Measurements from ENCODE around the gene FGF14.

DNA sequence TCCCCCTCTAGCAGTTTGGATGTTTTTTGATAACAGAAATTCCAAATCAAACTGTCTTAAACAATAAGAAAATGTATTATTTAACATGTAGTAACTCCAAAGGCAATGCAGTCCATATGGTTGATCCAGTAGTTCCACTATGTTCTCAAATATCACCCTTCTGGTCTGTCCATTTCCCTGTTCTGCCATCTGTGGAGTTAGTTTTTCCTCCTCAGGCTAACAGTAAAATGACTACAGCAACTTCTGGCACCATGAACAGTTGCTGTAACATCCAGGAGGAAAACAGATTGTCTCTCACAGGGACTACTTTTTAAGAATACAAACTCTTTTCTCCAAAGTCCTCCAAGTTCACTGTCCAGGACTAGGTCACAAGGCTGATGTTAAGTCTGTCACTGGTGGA lies 455.4 kb downstream of the FGF14 start:
- TF ChIP-seq CTCF (IDR thresholded peaks at IDR 0.05; ENCODE audit: low read depth, low read length, poor library complexity, severe bottlenecking): no peak
- no peak for TF ChIP-seq EZH2phosphoT487 (IDR thresholded peaks at IDR 0.05; ENCODE audit: borderline replicate concordance, low read length)

Data from DOHH2 (cell line).